Dendritic cell treated with granulocyte-macrophage colony-stimulating factor and Interleukin-4, amounts not matched to agents 40 ng/mL and 50 ng/mL, for 4 days (primary cell): ENCODE measurements around the gene ATXN7.

Source experiments
- H3K27ac Mint-ChIP-seq: one replicate; pipeline ENCODE4 v1.8.0; 2022; ENCODE audit warnings: mild to moderate bottlenecking, mixed read lengths
- H3K27me3 Mint-ChIP-seq: one replicate; pipeline ENCODE4 v1.8.0; 2022; ENCODE audit warnings: mild to moderate bottlenecking, mixed read lengths
- H3K36me3 Mint-ChIP-seq: one replicate; pipeline ENCODE4 v1.8.0; 2022; ENCODE audit warnings: low read depth, mixed read lengths
- H3K4me1 Mint-ChIP-seq: one replicate; pipeline ENCODE4 v1.8.0; 2022; ENCODE audit warnings: low read depth, mixed read lengths
- H3K4me3 Mint-ChIP-seq: one replicate; pipeline ENCODE4 v1.8.0; 2022; ENCODE audit warnings: mild to moderate bottlenecking, moderate library complexity, mixed read lengths
- H3K9me3 Mint-ChIP-seq: one replicate; pipeline ENCODE4 v1.8.0; 2022; ENCODE audit warnings: mixed read lengths
- intact Hi-C: fragments of 100-400 bp; cut with micrococcal nuclease; formaldehyde crosslinking; loops from one replicate; pipeline ENCODE4 v1.15.0; 2022

Gene ATXN7

DNA sequence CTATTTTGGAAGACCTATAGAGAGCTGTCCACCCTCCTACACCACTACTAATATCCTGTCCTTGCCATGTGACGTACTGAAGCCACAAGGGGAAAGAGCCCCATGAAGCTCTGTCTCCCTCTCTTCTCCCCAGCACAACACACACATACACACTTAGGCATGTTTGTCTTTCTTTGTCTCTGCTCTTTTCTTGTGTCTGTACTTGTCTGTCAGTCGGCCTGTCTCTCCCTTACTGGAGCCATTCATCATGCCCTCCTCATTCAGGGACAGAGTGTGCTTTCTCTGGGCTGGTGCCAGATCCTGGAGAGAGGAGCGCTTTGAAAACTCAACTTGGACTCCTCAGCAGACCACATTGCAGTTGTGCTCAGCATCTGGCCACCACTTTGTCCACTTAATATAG is 112.1 kb downstream of the ATXN7 start:
- H3K4me1 Mint-ChIP-seq: peaks cover 60% of the 10 kb centered on the region
- H3K4me3 Mint-ChIP-seq: no peak overlapping the region
- intact Hi-C loops: loop anchor here (2.0 kb wide), 1 partner anchor 17 kb away; no protein-coding TSS in a partner anchor
- H3K9me3 Mint-ChIP-seq: no peaks in the 10 kb centered on the region
- no peaks in the 10 kb centered on the region for H3K27me3 Mint-ChIP-seq
- peaks cover 44% of the 10 kb centered on the region for H3K36me3 Mint-ChIP-seq
- peak overlapping the region; percentile 72 for H3K27ac Mint-ChIP-seq

DNA sequence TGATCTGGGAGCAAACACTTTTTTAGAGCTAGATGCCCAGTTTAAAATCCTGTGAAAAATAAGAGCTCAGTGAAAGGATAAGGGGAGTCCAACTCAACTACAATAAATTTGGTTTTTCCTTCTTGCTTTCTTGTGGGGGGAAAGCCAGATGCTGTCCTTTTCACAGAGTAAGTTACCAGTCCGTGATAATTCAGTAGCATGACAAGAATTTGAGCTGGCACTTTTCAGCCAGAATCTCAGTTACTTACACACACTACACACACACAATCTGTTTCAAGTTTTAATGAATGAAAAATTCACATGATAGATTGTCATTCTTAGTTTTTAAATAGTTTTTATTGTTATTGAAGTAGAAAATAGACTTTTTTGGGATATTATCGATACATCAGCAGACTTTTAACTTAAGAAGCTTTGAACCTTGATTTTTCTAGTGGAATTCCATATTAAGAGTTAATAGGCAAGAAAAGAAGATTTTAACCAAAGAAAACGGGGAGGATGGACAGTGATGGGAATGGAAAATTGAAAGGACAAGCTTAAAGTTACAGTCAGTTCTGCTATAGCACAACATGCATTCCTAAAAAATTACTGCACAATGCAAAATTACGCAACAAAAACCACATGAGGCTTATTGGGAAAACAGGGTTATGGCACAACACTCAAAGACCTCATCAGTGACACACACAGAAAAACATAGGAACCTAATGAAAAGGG is 112.6 kb downstream of the ATXN7 start:
- Mint-ChIP-seq H3K27ac (peak overlapping the region; percentile 72), H3K27me3 (no peaks in the 10 kb centered on the region), H3K4me1 (peaks cover 54% of the 10 kb centered on the region), H3K4me3 (no peak overlapping the region), H3K9me3 (no peaks in the 10 kb centered on the region), H3K36me3 (peaks cover 49% of the 10 kb centered on the region)
- intact Hi-C loops: loop anchor here (2.0 kb wide), 1 partner anchor 16 kb away; no protein-coding TSS in a partner anchor

DNA sequence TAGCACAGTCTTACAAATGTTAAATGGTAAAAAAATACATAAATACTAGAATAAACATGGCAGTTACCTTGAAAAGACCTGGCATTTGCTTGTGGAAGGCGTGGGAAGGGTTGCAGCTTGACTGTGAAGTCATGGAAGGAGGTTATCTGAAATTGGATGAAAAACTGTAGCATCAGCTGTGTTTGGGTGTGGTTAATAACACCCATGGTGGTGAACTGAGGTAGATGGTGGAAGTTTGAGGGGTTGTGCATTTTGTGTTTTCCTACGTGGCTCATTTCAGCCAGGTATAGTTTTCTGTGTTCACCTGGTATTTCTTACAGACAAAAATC is 113.2 kb downstream of the ATXN7 start:
- no peak overlapping the region for H3K4me3 Mint-ChIP-seq

DNA sequence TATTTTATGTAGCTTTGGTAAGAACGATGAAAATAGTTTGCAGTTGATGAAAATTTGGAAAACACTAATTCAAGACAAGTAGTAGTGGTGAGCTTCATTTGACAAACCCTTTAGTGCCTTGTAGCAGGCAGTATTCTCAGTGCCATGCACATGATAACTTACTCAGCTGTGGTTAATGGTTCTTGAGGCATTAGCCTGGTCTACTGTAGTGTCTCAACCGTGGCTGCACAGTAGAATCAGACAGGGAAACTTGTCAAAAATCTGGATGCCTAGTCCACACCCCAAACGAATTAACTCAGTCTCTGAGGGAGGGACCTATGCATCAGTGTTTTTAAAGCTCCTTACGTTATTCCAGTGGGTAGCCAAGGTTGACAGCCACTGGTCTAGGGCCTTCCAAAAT is 114.2 kb downstream of the ATXN7 start:
- H3K27ac Mint-ChIP-seq: peak overlapping the region; percentile 72
- no peaks in the 10 kb centered on the region for H3K9me3 Mint-ChIP-seq
- peaks cover 54% of the 10 kb centered on the region for H3K36me3 Mint-ChIP-seq
- no peak overlapping the region for H3K4me3 Mint-ChIP-seq
- intact Hi-C loops: loop anchor here (2.0 kb wide), 1 partner anchor 15 kb away; no protein-coding TSS in a partner anchor
- H3K27me3 Mint-ChIP-seq: no peaks in the 10 kb centered on the region
- peaks cover 64% of the 10 kb centered on the region for H3K4me1 Mint-ChIP-seq

More for the DNA sequence above, 113.2 kb downstream of the ATXN7 start:
- Mint-ChIP-seq H3K4me1 (peaks cover 54% of the 10 kb centered on the region), H3K27ac (peak overlapping the region; percentile 72), H3K36me3 (peaks cover 52% of the 10 kb centered on the region), H3K27me3 (no peaks in the 10 kb centered on the region), H3K9me3 (no peaks in the 10 kb centered on the region)
- intact Hi-C loops: loop anchor here (2.0 kb wide), 1 partner anchor 16 kb away; no protein-coding TSS in a partner anchor

DNA sequence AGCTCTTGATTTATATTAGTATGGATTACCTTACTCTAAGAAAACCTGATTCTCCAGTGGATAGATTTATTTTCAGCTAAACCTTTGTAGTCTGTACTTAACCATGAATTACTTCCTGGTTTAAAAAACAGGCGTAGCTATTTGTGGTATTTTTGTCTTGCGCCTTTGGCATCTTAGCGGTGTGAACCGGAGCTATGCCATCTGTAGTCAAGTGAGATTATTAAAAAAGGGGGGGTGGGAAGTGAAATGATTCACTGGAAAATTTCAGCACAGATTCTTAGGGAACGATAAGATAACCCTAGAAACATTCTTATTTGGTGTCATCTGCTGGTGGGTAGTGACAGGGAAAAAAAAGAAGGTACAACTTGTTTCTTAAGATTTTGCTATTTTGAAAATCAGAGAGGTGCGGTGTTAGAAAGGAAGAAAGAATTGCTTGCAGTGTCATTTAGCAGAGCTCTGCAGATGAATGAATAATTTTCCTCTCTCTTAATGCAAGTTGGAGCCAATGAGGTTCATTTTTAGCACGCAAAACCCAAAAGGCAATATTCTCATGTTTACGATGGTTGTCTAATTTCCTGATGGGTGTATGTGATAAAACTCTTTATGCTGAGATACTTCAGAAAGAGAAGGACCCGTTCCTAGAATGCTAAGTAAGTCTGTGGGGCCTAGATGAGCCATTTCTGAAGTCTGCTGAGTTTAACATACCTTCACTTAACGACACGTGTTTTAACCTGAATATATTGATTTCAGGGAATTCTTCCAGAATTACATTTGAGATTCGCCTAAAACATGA is 115.6 kb downstream of the ATXN7 start:
- Mint-ChIP-seq H3K27me3 (no peaks in the 10 kb centered on the region), H3K4me1 (peaks cover 56% of the 10 kb centered on the region), H3K36me3 (peaks cover 52% of the 10 kb centered on the region), H3K27ac (peak overlapping the region; percentile 57), H3K9me3 (no peaks in the 10 kb centered on the region), H3K4me3 (peak overlapping the region; percentile 28)
- intact Hi-C loops: no loop called here

DNA sequence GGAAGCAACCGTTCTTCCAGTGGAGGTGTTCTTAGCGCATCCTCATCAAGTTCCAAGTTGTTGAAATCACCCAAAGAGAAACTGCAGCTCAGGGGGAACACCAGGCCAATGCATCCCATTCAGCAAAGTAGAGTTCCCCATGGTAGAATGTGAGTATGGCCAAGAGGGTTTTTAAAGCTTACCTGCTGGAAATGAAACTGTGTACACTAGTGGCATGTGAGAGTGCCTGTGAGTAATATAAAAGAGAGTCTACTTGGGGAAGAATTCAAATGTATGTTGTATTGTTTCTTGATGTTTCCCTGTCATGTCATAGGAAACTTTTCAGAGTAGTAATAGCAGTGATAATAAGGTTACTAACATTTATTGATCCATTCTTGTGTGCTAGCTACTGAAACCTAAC is 116.4 kb downstream of the ATXN7 start:
- Mint-ChIP-seq H3K27ac (peak overlapping the region; percentile 57), H3K4me3 (no peak overlapping the region), H3K27me3 (no peaks in the 10 kb centered on the region), H3K36me3 (peaks cover 53% of the 10 kb centered on the region), H3K9me3 (no peaks in the 10 kb centered on the region), H3K4me1 (peaks cover 48% of the 10 kb centered on the region)
- intact Hi-C loops: no loop called here

DNA sequence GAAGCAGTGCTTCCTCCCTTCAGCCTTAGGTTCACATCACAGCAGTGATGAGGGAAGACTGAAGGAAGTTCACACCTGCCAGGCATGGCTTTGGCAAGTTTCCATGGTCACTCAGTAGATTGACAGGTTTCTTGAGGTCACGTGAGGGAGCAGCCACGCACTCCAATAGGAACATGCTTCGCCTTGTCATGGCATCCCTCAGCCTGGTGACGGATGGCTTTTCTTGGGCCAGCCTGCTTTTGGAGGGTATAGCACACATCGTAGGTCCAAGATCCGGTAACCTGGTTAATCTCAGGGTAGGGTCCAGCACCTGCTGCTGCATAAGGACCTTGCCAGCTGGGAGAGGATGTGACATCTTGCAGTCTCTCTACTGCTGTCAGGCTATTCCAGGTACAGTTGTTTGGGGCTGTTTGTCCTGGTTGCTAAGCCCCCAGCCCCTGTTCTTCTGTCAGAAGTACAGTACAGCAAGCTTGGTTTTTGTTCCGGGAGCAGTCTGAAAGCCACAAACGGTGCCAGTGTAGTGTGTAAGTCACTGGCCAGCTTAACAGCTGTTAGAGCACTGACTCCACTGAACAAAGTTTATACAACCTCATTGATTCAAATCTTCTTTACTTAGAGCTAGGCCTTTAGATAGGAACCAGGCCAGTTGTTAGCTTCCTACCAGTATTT is 117.3 kb downstream of the ATXN7 start:
- no peak overlapping the region for H3K4me3 Mint-ChIP-seq
- no peak overlapping the region for H3K27ac Mint-ChIP-seq

DNA sequence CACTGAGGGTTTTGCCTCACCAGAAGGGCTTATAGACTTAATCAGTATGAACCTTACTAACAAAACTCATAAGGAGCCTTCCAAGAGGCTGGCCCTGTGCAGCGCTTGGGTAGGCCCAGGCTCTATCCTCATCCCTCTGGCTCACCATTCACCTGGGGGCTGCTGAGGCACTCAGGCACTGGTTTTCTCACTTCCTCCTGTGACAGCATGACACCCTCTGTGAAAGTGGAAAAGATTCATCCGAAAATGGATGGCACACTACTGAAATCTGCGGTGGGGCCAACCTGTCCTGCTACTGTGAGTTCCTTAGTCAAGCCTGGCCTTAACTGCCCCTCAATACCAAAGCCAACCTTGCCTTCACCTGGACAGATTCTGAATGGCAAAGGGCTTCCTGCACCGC is 118.3 kb downstream of the ATXN7 start:
- intact Hi-C loops: no loop called here
- H3K4me3 Mint-ChIP-seq: no peak overlapping the region
- peaks cover 33% of the 10 kb centered on the region for H3K4me1 Mint-ChIP-seq
- H3K27ac Mint-ChIP-seq: peak overlapping the region; percentile 35
- no peaks in the 10 kb centered on the region for H3K27me3 Mint-ChIP-seq
- no peaks in the 10 kb centered on the region for H3K9me3 Mint-ChIP-seq
- H3K36me3 Mint-ChIP-seq: peaks cover 70% of the 10 kb centered on the region

More for the DNA sequence above, 117.3 kb downstream of the ATXN7 start:
- Mint-ChIP-seq H3K36me3 (peaks cover 63% of the 10 kb centered on the region), H3K4me1 (peaks cover 43% of the 10 kb centered on the region), H3K9me3 (no peaks in the 10 kb centered on the region), H3K27me3 (no peaks in the 10 kb centered on the region)
- intact Hi-C loops: no loop called here

DNA sequence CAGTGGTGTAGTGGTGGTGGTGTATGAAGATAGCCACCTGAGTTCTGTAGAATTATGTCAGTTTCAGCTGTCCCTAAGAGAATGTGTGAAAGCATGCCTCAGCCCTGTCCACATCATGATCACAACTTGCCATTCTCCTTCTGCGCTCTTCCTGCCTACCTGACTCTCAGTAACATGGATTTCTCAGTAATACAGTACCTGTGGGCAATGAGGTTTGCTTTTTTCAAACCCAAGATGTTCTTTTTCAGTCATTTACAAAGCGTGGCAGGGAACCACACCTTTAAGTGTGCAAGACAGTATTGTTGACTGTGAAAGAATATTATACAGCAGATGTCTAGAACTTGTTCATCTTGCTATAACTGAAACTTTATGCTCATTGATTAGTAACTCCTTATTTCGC is 120.7 kb downstream of the ATXN7 start:
- intact Hi-C loops: no loop called here
- no peak overlapping the region for H3K4me3 Mint-ChIP-seq
- peaks cover 20% of the 10 kb centered on the region for H3K4me1 Mint-ChIP-seq
- H3K27me3 Mint-ChIP-seq: no peaks in the 10 kb centered on the region
- H3K9me3 Mint-ChIP-seq: no peaks in the 10 kb centered on the region
- peaks cover 90% of the 10 kb centered on the region for H3K36me3 Mint-ChIP-seq
- H3K27ac Mint-ChIP-seq: no peak overlapping the region

DNA sequence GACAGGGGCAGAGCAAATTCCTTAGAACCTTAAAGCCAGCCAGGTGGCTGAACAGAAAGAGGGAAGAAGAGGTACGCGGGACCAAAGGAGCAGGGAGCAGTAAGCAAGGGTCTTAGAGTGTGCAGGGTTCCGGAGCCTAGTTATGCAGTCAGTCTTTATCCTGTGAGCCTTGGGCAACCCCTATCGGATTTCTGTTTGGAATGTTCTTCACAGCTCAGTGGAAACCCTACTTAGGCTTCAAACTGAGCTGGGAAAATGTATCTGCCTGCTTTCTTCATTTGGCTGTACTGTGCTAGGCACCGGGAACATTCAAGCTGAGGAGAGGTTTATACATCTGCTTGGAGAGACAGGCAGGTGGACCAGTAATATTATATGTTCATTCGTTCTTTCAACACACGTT is 122.5 kb downstream of the ATXN7 start:
- H3K9me3 Mint-ChIP-seq: no peaks in the 10 kb centered on the region
- H3K27me3 Mint-ChIP-seq: no peaks in the 10 kb centered on the region
- H3K27ac Mint-ChIP-seq: peak overlapping the region; percentile 11
- H3K36me3 Mint-ChIP-seq: peaks cover 92% of the 10 kb centered on the region
- peaks cover 23% of the 10 kb centered on the region for H3K4me1 Mint-ChIP-seq
- no peak overlapping the region for H3K4me3 Mint-ChIP-seq
- intact Hi-C loops: no loop called here

DNA sequence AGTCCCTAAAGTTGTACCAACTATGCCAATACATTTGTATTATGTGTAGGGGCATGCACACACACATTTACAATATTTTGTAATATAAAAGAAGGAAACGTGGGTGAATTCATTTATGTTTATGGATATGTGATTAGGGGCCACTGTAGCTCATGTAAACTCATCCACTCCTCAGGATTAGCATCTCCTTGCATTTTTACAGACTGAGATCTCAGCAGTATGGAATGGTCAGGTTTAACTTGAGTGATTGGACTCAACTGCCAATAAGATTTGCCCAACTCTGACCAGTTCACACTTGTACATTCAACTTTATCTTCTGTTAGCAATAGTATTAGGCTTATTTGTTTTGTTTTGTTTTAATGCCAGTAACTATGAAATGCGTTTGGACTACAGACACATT is 123.2 kb downstream of the ATXN7 start:
- no peaks in the 10 kb centered on the region for H3K9me3 Mint-ChIP-seq
- no peak overlapping the region for H3K4me3 Mint-ChIP-seq
- intact Hi-C loops: no loop called here
- H3K27me3 Mint-ChIP-seq: no peaks in the 10 kb centered on the region
- peaks cover 28% of the 10 kb centered on the region for H3K4me1 Mint-ChIP-seq
- peaks cover 94% of the 10 kb centered on the region for H3K36me3 Mint-ChIP-seq
- H3K27ac Mint-ChIP-seq: no peak overlapping the region

DNA sequence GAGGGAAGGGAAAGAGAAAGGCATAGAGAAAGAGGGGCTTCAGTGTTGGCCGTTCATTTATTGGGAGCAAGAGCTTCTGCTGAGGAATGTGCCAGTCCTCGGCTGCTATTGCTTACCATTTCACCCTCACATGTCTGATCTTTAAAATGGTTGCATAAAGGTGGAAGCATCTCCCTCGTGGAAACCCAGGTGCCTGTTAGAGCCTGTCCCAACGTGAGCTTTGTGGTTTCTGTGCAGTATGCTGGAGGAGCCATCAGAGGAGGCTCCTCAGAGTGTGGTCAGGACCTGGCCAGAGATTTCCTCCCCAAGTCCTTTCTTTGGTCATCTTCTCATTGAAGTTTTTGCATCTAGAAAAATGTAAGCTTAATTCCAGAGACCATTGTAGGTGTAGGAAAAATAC is 125.3 kb downstream of the ATXN7 start:
- Mint-ChIP-seq H3K27me3 (no peaks in the 10 kb centered on the region), H3K4me1 (peaks cover 35% of the 10 kb centered on the region), H3K4me3 (no peak overlapping the region), H3K27ac (no peak overlapping the region), H3K9me3 (no peaks in the 10 kb centered on the region), H3K36me3 (peaks cover 89% of the 10 kb centered on the region)
- intact Hi-C loops: no loop called here

DNA sequence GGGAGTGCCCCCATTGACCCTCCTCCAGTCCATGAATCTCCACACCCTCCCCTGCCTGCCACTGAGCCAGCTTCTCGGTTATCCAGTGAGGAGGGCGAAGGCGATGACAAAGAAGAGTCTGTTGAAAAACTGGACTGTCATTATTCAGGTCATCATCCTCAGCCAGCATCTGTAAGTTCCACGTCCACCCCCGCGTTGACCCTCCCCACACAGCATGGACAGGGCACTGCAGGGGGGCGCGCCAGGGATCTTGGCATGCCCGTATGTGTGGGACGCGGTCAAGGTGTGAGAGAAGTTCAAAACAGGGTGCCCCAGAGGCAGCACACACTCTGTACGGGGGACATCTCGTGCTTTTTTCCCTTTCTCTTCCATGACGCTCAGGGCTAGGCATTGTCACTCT is 126.5 kb downstream of the ATXN7 start:
- Mint-ChIP-seq H3K27ac (no peak overlapping the region), H3K36me3 (peaks cover 88% of the 10 kb centered on the region), H3K4me1 (peaks cover 42% of the 10 kb centered on the region), H3K27me3 (no peaks in the 10 kb centered on the region), H3K9me3 (no peaks in the 10 kb centered on the region), H3K4me3 (no peak overlapping the region)
- intact Hi-C loops: loop anchor here (5.0 kb wide), 3 partner anchors 33 to 128 kb away; partner anchors contain the start of genes ATXN7 and THOC7

DNA sequence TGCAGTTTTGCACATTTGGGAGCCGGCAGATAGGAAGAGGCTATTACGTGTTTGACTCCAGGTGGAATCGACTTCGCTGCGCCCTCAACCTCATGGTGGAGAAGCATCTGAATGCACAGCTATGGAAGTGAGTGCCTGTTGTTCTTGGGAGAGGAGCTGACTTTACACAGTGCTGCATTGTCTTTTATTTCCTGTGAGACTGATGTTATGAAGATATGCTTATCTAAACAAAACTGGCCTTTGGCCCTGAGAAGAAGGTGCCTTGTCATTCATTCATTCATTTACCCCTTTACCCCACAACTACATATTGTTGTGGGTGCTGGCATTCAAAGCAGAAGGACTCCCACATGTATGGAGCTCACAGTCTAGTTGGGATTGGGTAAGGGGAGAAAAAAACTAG is 127.1 kb downstream of the ATXN7 start:
- intact Hi-C loops: loop anchor here (5.0 kb wide), 3 partner anchors 33 to 128 kb away; partner anchors contain the start of genes ATXN7 and THOC7
- Mint-ChIP-seq H3K9me3 (no peaks in the 10 kb centered on the region), H3K4me3 (no peak overlapping the region), H3K4me1 (peaks cover 48% of the 10 kb centered on the region), H3K27ac (no peak overlapping the region), H3K36me3 (peaks cover 88% of the 10 kb centered on the region), H3K27me3 (no peaks in the 10 kb centered on the region)
